Astrocyte (in vitro differentiated cells and primary cell): ENCODE results near the gene PTMS. TPM values are rescaled to one million over a fixed set of nuclear protein-coding genes. Genes with fewer than 3 reads are reported as not detected.

Experiments
- DNase-seq: peaks from one replicate; pipeline ENCODE4 v3.0.0-alpha.2; 2010; ENCODE audit warnings: low read depth
- FAIRE-seq: peaks from 2 replicates; lab custom pipeline; 2011; peaks lifted over from hg19 to GRCh38; lab: Jason Lieb, UNC
- H2AFZ ChIP-seq: 2 replicates; pipeline ENCODE4 v1.6.0; 2012; ENCODE audit warnings: low read depth, low read length, inconsistent platforms
- H3K27ac ChIP-seq: 2 replicates; pipeline ENCODE4 v1.5.1; 2011; ENCODE audit warnings: low read depth, low read length, inconsistent platforms
- H3K27me3 ChIP-seq: 2 replicates; pipeline ENCODE4 v1.6.0; 2011; ENCODE audit warnings: low read length, inconsistent platforms; ENCODE audit not compliant: insufficient read depth
- H3K36me3 ChIP-seq: 2 replicates; pipeline ENCODE4 v1.5.1; 2011; ENCODE audit warnings: low read length, inconsistent platforms; ENCODE audit not compliant: insufficient read depth
- H3K4me1 ChIP-seq: 2 replicates; pipeline ENCODE4 v1.5.1; 2011; ENCODE audit warnings: low read length, inconsistent platforms; ENCODE audit not compliant: insufficient read depth
- H3K4me2 ChIP-seq: 2 replicates; pipeline ENCODE4 v1.6.0; 2012; ENCODE audit warnings: low read length, inconsistent platforms
- H3K4me3 ChIP-seq: 2 replicates; pipeline ENCODE4 v1.5.1; 2011; ENCODE audit warnings: low read depth, mild to moderate bottlenecking, low read length, inconsistent platforms; ENCODE audit not compliant: insufficient read depth
- H3K79me2 ChIP-seq: 2 replicates; pipeline ENCODE4 v1.6.0; 2012; ENCODE audit warnings: mild to moderate bottlenecking, low read length, inconsistent platforms; ENCODE audit not compliant: insufficient read depth
- H3K9ac ChIP-seq: 2 replicates; pipeline ENCODE4 v1.6.0; 2012; ENCODE audit warnings: mild to moderate bottlenecking, low read length, inconsistent platforms
- H3K9me3 ChIP-seq: 2 replicates; pipeline ENCODE4 v1.5.1; 2012; ENCODE audit warnings: low read depth, mild to moderate bottlenecking, low read length, inconsistent platforms; ENCODE audit not compliant: insufficient read depth
- H4K20me1 ChIP-seq: 2 replicates; pipeline ENCODE4 v1.6.0; 2012; ENCODE audit warnings: low read length, inconsistent platforms; ENCODE audit not compliant: insufficient read depth
- H3K27ac Mint-ChIP-seq: one replicate; pipeline ENCODE4 v1.8.0; 2021; ENCODE audit warnings: mild to moderate bottlenecking, mixed read lengths; ENCODE audit not compliant: unreplicated experiment
- H3K27me3 Mint-ChIP-seq: one replicate; pipeline ENCODE4 v1.8.0; 2021; ENCODE audit warnings: low read depth, mixed read lengths; ENCODE audit not compliant: unreplicated experiment
- H3K36me3 Mint-ChIP-seq: one replicate; pipeline ENCODE4 v1.8.0; 2021; ENCODE audit warnings: low read depth, mixed read lengths; ENCODE audit not compliant: unreplicated experiment
- H3K4me1 Mint-ChIP-seq: one replicate; pipeline ENCODE4 v1.8.0; 2021; ENCODE audit warnings: low read depth, mixed read lengths; ENCODE audit not compliant: unreplicated experiment
- H3K4me3 Mint-ChIP-seq: one replicate; pipeline ENCODE4 v1.8.0; 2021; ENCODE audit warnings: mild to moderate bottlenecking, moderate library complexity, mixed read lengths; ENCODE audit not compliant: unreplicated experiment
- H3K9me3 Mint-ChIP-seq: one replicate; pipeline ENCODE4 v1.8.0; 2021; ENCODE audit warnings: mild to moderate bottlenecking, mixed read lengths; ENCODE audit not compliant: unreplicated experiment
- CTCF ChIP-seq: IDR thresholded peaks from 2 replicates; pipeline ENCODE4 v1.5.1; 2011; ENCODE audit warnings: low read depth, mild to moderate bottlenecking, inconsistent platforms, low read length, moderate library complexity; ENCODE audit not compliant: insufficient read depth
- EZH2 ChIP-seq: IDR thresholded peaks from 2 replicates; pipeline ENCODE4 v1.6.1; 2012; ENCODE audit warnings: mild to moderate bottlenecking, low read length, inconsistent platforms; ENCODE audit not compliant: insufficient read depth
- total RNA-seq: library from RNA; stranded (reverse); gene quantifications from 2 replicates; pipeline ENCODE4 v1.2.1, GENCODE V29; 2021

Gene PTMS
- total RNA-seq, 1 donor from 2014 or later = 510 TPM

DNA sequence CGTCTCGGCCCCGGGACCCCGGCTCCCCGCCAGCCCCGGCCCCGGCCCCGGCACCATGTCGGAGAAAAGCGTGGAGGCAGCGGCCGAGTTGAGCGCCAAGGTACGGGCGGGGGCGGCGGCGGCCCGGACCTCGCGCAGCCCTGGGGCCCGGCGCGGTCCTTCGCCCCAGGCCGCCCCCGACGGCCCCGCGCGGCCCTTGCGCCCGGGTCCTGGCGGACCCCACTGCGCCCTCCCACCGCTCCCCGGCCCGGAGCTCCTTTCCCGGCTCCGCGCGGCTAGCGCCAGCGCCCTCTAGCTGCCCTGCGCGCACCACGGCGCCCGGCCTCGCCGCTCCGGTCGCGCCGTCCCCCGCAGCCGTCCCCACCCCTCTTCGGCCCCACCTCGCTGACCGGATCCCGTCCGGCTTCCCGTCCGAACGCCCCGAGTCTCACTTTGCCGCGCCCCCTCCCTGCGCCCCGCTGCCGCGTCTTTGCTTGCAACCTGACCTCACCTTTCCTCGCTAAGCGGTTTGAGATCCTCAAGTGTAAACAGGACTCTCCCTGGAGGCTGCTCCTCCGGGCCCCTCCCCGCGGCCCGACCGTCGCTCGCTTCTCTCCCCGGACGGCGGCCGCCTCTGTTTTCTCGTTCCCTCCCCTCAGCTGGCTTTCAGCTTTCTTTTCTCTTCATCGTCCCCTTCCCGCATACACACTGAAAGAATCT, 637 bp downstream of the PTMS start:
- DNase-seq (peak; percentile 32), FAIRE-seq (no peak)
- H2AFZ ChIP-seq = no peak overlapping the region

GRCh38 chr12:6767353-6768319, 1.5 kb downstream of the PTMS start:
- Mint-ChIP-seq H3K36me3 (peaks cover 20% of the 10 kb centered on the region), H3K4me1 (peaks cover 34% of the 10 kb centered on the region)
- FAIRE-seq = no peak

More for the DNA sequence above, 637 bp downstream of the PTMS start:
- H4K20me1 ChIP-seq = peaks cover 49% of the 10 kb centered on the region
- peak overlapping the region; percentile 95 for H3K4me3 ChIP-seq
- no peak for TF ChIP-seq EZH2
- TF ChIP-seq CTCF = peak; percentile 18
- peaks cover 15% of the 10 kb centered on the region for H3K36me3 ChIP-seq
- H3K27ac ChIP-seq = no peak overlapping the region
- no peaks in the 10 kb centered on the region for H3K27me3 ChIP-seq
- no peaks in the 10 kb centered on the region for H3K9me3 ChIP-seq
- peak overlapping the region; percentile 95 for H3K4me3 Mint-ChIP-seq
- peak overlapping the region; percentile 94 for H3K4me2 ChIP-seq
- no peaks in the 10 kb centered on the region for H3K27me3 Mint-ChIP-seq
- peaks cover 17% of the 10 kb centered on the region for H3K36me3 Mint-ChIP-seq
- H3K4me1 ChIP-seq = peaks cover 45% of the 10 kb centered on the region
- peaks cover 37% of the 10 kb centered on the region for H3K4me1 Mint-ChIP-seq
- peaks cover 33% of the 10 kb centered on the region for H3K79me2 ChIP-seq
- H3K9ac ChIP-seq = peak overlapping the region; percentile 85
- H3K9me3 Mint-ChIP-seq = no peaks in the 10 kb centered on the region
- H3K27ac Mint-ChIP-seq = peak overlapping the region; percentile 81

More at GRCh38 chr12:6767353-6768319, 1.5 kb downstream of the PTMS start:
- peak overlapping the region; percentile 95 for H3K4me3 Mint-ChIP-seq
- H4K20me1 ChIP-seq = peaks cover 53% of the 10 kb centered on the region
- no peaks in the 10 kb centered on the region for H3K9me3 ChIP-seq
- H3K27ac ChIP-seq = no peak overlapping the region
- H3K4me3 ChIP-seq = peak overlapping the region; percentile 95
- H2AFZ ChIP-seq = no peak overlapping the region
- H3K4me2 ChIP-seq = peak overlapping the region; percentile 94
- H3K27ac Mint-ChIP-seq = peak overlapping the region; percentile 81
- no peaks in the 10 kb centered on the region for H3K9me3 Mint-ChIP-seq
- H3K36me3 ChIP-seq = peaks cover 16% of the 10 kb centered on the region
- peak overlapping the region; percentile 85 for H3K9ac ChIP-seq
- no peak for DNase-seq
- H3K4me1 ChIP-seq = peaks cover 45% of the 10 kb centered on the region
- peaks cover 2% of the 10 kb centered on the region for H3K27me3 Mint-ChIP-seq
- no peaks in the 10 kb centered on the region for H3K27me3 ChIP-seq
- TF ChIP-seq EZH2 (no peak), CTCF (no peak)
- peaks cover 33% of the 10 kb centered on the region for H3K79me2 ChIP-seq
